ENCODE measurements around the gene FAM234A.
"Not testable (repeated sequence)": the region's sequence is repeated elsewhere in the genome, so short reads cannot be mapped to it uniquely, and the experiment has no call there.

FAM234A gene

DNA sequence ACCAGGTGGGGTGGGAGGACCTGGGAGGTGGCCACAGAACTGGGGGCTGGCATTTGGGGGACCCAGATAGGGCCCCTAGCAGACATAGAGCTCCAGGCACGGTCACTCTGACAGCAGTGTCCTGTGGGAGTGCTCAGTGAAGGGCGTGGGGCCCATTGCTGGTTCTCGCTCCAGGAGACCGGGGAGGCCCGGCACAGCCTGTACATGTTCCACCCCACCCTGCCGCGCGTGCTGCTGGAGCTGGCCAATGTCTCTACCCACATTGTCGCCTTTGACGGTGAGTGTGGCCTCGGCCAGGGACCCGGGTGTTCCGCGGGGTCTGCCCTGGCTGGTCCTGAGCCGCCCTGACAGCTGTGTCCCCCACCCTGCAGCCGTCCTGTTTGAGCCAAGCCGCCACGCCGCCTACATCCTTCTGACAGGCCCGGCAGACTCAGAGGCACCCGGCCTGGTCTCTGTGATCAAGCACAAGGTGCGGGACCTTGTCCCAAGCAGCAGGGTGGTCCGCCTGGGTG lies 29.9 kb downstream of the FAM234A start:
- no peak for DNase-seq (ENCODE audit: low spot score)
- H3K27me3 Mint-ChIP-seq (ENCODE audit: low read depth), result no peaks in the 10 kb centered on the region
- H3K4me1 Mint-ChIP-seq (ENCODE audit: low read depth), result no peaks in the 10 kb centered on the region
- no peak overlapping the region for H3K27ac Mint-ChIP-seq
- no peaks in the 10 kb centered on the region for H3K9me3 Mint-ChIP-seq
- no peak overlapping the region for H3K4me3 Mint-ChIP-seq
- H3K36me3 Mint-ChIP-seq (ENCODE audit: low read depth), result peaks cover 2% of the 10 kb centered on the region

DNA sequence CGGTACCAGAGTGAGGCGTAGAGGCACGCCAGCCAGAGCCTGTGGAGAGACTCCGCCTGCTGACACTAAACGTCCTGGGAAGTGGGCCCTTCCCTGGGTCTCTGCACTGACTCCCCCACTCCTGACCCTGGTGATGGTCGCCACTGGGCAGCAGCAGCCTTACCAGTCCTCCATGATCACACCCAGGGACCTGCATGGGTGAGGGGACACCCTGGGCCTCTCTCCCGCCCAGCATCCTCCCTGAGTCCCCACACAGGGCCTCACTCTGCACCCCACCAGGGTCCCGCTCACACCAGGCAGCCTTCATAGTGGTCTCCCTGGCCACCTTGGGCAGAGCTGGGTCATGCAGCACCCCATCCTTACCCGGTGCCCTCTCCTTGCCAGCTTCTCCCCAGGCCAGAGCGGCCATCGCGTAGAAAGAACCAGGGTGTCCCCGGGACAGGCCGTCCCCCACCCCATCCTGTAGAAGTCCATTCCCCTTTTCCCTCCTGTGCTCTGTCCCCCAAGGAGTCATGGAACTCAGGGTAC lies 30.4 kb downstream of the FAM234A start:
- no peak overlapping the region for H3K4me3 Mint-ChIP-seq

DNA sequence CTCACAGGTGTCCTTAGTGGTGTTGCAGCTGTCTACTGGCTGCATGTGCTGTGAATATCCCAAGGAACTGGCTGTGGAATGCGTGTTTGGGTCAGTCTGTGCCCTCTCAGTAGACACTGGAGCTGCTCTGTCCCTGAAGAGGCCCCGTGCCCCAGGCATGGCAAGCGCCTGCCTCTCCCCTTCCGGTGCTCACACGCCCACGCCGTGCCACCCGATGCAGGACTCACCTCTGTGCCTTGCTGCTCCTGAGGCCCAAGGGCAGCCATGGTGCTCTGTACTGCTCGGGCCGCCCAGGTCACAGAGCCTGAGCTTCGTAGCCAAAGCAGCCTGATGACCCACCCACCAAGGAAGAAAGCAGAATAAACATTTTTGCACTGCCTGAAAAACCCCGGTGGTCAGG lies 31.1 kb downstream of the FAM234A start:
- Mint-ChIP-seq H3K9me3 (no peaks in the 10 kb centered on the region), H3K27me3 (ENCODE audit: low read depth) (no peaks in the 10 kb centered on the region), H3K4me1 (ENCODE audit: low read depth) (no peaks in the 10 kb centered on the region), H3K27ac (no peak overlapping the region), H3K4me3 (no peak overlapping the region), H3K36me3 (ENCODE audit: low read depth) (peaks cover 2% of the 10 kb centered on the region)
- no peak for DNase-seq (ENCODE audit: low spot score)

More for the DNA sequence above, 30.4 kb downstream of the FAM234A start:
- Mint-ChIP-seq H3K9me3 (no peaks in the 10 kb centered on the region), H3K4me1 (ENCODE audit: low read depth) (no peaks in the 10 kb centered on the region), H3K27ac (no peak overlapping the region), H3K27me3 (ENCODE audit: low read depth) (no peaks in the 10 kb centered on the region), H3K36me3 (ENCODE audit: low read depth) (peaks cover 2% of the 10 kb centered on the region)
- DNase-seq (ENCODE audit: low spot score), result no peak

DNA sequence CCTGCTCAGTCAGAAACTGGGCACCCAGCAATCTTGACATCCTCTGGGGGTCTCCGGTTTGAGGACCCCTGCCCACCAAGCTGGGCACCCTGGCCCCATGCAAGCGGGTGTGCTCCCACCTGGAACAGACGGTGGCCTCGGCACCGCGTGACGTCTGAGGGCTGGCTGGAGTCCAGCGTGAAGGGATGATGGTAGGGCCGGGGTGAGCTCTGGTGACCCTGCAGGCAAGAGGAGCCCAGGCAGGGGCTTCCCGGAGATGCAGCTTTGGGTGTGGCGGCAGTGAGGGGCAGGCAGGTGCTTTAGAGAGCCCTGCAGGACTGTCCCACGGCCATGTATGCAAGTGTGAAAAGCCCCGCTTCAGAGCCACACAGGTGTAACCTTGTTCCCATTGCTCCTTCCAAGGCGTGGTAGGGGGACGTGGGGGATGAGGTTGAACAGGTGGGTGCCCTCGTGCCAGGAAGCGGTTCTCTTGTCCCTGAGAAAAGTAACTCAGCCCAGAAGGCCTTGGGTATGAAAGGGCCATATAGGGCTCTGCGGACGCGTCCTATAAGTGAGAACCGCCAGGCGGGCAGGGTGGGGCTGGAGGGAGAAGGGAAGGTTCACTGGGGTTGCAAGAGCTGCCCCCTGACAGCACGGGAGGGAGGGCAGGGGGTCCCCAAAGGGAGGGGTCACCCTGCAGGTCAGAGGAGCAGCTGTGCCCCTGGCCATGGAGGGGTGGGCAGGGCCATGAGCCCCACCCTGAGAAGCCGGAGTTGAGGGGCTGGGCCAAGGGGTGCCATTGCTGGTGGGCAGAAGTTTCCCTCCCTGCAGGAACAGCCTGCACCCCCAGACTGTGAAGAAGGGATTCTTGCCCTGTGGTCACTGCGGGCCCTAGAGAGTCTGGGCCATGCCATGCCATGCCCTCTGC lies 31.9 kb downstream of the FAM234A start:
- no peak overlapping the region for H3K27ac Mint-ChIP-seq
- no peak for DNase-seq (ENCODE audit: low spot score)

DNA sequence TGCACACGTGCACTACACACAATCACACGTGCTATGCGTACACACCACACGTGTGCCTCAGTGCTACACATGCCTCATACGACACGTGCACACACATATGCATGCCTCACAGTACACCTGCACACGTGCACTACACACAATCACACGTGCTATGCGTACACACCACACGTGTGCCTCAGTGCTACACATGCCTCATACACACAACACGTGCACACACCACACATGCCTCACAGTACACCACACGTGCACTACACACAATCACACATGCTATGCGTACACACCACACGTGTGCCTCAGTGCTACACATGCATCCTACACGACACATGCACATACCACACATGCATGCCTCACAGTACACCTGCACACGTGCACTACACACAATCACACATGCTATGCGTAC lies 32.9 kb downstream of the FAM234A start:
- H3K27ac Mint-ChIP-seq; DNase-seq (ENCODE audit: low spot score); H3K9me3 Mint-ChIP-seq; H3K4me1 Mint-ChIP-seq (ENCODE audit: low read depth); H3K36me3 Mint-ChIP-seq (ENCODE audit: low read depth); H3K4me3 Mint-ChIP-seq; H3K27me3 Mint-ChIP-seq (ENCODE audit: low read depth): not testable (repeated sequence)

More for the DNA sequence above, 31.9 kb downstream of the FAM234A start:
- no peaks in the 10 kb centered on the region for H3K9me3 Mint-ChIP-seq
- H3K27me3 Mint-ChIP-seq (ENCODE audit: low read depth), result no peaks in the 10 kb centered on the region
- peaks cover 2% of the 10 kb centered on the region for H3K36me3 Mint-ChIP-seq (ENCODE audit: low read depth)
- H3K4me3 Mint-ChIP-seq, result no peak overlapping the region
- H3K4me1 Mint-ChIP-seq (ENCODE audit: low read depth), result no peaks in the 10 kb centered on the region

DNA sequence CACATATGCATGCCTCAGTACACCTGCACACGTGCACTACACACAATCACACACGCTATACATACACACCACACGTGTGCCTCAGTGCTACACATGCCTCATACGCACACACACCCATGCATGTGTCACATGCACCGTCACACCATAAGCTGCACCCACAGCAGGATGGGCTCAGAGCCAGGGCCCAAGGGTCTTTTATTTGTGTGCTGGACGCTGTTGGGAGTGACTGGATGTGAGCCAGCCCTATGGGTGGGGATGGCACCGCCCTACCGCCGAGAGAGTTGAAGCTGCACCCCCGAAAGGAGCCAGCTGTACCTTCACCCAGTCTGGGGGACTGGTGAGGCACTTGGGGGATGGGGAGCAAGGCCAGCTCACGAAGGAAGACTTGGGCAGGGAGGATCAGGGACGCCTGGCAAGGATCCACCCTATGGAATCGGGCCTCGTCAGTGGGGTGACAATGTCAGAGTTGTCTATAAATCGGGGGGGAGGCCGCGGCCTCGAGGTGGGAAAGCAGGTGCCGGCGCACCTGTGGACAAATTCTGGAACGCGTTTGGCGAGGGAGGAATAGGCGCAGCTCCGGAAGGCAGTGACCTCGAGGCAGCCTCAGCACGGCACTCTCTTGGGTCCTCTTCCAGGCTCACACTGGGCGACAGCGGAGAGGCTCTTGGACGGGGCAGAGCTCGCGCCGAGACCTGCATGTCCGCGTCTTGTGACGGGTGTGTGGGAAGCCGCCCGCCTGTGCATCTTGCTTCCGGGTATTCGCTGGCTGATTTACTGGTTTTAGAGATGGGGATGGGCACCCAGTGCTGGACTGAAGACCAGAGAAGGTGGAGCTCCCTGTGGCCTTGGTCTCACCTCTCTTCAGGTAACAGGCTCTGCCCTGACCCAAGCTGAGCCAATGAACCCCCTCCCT lies 33.8 kb downstream of the FAM234A start:
- Mint-ChIP-seq H3K4me1 (ENCODE audit: low read depth) (no peaks in the 10 kb centered on the region), H3K9me3 (no peaks in the 10 kb centered on the region), H3K27me3 (ENCODE audit: low read depth) (no peaks in the 10 kb centered on the region), H3K27ac (no peak overlapping the region), H3K36me3 (ENCODE audit: low read depth) (no peaks in the 10 kb centered on the region), H3K4me3 (no peak overlapping the region)
- no peak for DNase-seq (ENCODE audit: low spot score)

GRCh38 chr16:269061-269796 lies 34.6 kb downstream of the FAM234A start:
- H3K27ac Mint-ChIP-seq, result no peak overlapping the region
- H3K4me3 Mint-ChIP-seq, result no peak overlapping the region
- no peaks in the 10 kb centered on the region for H3K4me1 Mint-ChIP-seq (ENCODE audit: low read depth)
- no peaks in the 10 kb centered on the region for H3K9me3 Mint-ChIP-seq
- H3K27me3 Mint-ChIP-seq (ENCODE audit: low read depth), result no peaks in the 10 kb centered on the region
- DNase-seq (ENCODE audit: low spot score), result no peak
- H3K36me3 Mint-ChIP-seq (ENCODE audit: low read depth), result no peaks in the 10 kb centered on the region

DNA sequence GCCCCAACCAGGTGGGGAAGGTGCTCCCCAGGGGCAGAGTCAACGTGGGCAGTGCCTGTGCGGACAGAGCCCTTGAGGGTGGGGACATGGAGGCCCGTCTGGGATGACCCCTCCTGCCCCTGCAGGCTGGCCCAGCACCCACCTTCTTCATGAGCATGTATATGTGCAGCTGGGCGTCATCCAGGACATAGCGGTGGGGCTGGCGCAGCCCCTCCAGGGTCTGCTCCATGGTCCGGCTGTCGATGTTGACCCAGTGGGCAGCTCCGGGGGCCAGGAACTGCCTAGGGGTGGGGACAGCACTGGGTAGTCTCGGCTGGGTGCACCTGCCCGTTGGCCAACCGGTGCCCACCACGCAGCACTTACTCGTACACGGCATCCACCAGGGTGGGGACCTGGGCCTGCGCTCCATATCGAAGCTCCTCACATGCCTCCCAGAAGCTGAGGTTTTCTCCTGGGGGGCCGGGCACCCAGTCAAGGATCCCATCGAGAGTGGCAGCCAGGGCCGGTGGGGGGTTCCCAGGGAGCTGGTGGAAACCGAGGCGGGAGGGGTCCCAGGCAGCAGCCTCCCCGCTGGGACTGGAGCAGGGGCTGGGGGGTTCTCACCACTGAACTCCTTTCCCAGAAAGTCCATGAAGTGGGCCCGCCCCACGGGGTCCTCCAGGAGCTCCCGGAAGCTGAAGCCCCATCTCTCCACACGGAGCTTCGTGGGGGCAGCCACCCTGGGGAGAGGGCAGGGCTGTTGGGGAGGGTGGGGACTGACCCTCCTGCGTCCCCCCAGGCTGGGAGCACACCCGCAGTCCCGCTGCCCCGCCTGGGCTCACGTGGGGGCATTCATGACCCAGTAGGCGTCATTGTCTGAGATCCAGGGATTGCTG lies 36.0 kb downstream of the FAM234A start:
- H3K4me1 Mint-ChIP-seq (ENCODE audit: low read depth), result no peaks in the 10 kb centered on the region
- no peaks in the 10 kb centered on the region for H3K36me3 Mint-ChIP-seq (ENCODE audit: low read depth)
- peaks cover 4% of the 10 kb centered on the region for H3K27me3 Mint-ChIP-seq (ENCODE audit: low read depth)
- DNase-seq (ENCODE audit: low spot score), result no peak
- no peak overlapping the region for H3K4me3 Mint-ChIP-seq
- H3K9me3 Mint-ChIP-seq, result no peaks in the 10 kb centered on the region
- H3K27ac Mint-ChIP-seq, result no peak overlapping the region

GRCh38 chr16:272633-273546 lies 38.3 kb downstream of the FAM234A start:
- Mint-ChIP-seq H3K36me3 (ENCODE audit: low read depth) (no peaks in the 10 kb centered on the region), H3K9me3 (no peaks in the 10 kb centered on the region), H3K4me3 (no peak overlapping the region), H3K27me3 (ENCODE audit: low read depth) (peaks cover 19% of the 10 kb centered on the region), H3K27ac (no peak overlapping the region), H3K4me1 (ENCODE audit: low read depth) (no peaks in the 10 kb centered on the region)
- DNase-seq (ENCODE audit: low spot score), result no peak

GRCh38 chr16:273547-274421 lies 39.2 kb downstream of the FAM234A start:
- H3K27me3 Mint-ChIP-seq (ENCODE audit: low read depth), result peaks cover 19% of the 10 kb centered on the region
- peaks cover 1% of the 10 kb centered on the region for H3K4me1 Mint-ChIP-seq (ENCODE audit: low read depth)
- H3K9me3 Mint-ChIP-seq, result no peaks in the 10 kb centered on the region
- no peak for DNase-seq (ENCODE audit: low spot score)
- H3K4me3 Mint-ChIP-seq, result no peak overlapping the region
- H3K36me3 Mint-ChIP-seq (ENCODE audit: low read depth), result no peaks in the 10 kb centered on the region
- no peak overlapping the region for H3K27ac Mint-ChIP-seq

DNA sequence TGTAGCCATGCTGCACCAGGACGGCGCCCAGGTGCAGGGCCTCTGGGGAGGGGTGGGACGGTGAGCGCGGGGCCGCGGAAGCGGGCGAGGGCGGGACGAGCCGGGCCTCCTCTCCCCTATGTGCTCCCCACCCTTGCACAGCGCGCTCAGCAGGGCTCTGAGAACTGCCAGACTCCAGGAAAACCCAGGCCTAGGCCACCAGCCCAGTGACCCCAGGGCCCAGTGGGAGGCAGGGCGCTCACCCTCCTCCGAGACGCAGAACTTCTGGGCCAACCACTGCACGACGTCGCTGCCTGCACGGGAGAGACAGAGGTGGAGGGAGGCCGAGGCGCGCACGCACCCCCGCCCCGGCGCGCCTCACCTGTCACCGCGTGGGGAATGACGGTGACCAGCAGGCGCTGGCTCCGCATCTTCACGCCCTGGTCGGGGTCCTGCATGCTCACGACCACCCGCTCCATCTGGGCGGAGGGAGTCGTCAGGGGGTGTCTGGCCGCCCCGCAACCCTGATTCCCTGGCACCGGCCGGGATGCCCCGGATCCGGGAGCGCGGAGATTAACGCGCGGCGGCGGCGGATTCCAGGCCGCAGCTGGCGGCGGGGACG lies 40.5 kb downstream of the FAM234A start:
- Mint-ChIP-seq H3K4me1 (ENCODE audit: low read depth) (peaks cover 6% of the 10 kb centered on the region), H3K27ac (no peak overlapping the region), H3K4me3 (peak overlapping the region; percentile 52), H3K27me3 (ENCODE audit: low read depth) (peaks cover 22% of the 10 kb centered on the region), H3K36me3 (ENCODE audit: low read depth) (no peaks in the 10 kb centered on the region), H3K9me3 (no peaks in the 10 kb centered on the region)
- no peak for DNase-seq (ENCODE audit: low spot score)

Data from T-helper 2 cell treated with Interferon-gamma antibody and Interleukin-4, amounts not matched to agents 5 μg/mL and 100 μg/mL, for 36 hours (primary cell).